Stimulated activated CD4-positive, alpha-beta T cell treated with anti-CD3 and anti-CD28 coated beads, TNF-alpha, amount 100 ng/mL, for 24 hours (primary cell): ENCODE results near the gene SPSB2.
A peak's percentile ranks its signal among the peaks of the same experiment; 100 is the strongest.
"Not testable (repeated sequence)": the region's sequence is repeated elsewhere in the genome, so short reads cannot be mapped to it uniquely, and the experiment has no call there.

Experiments
- DNase-seq, 3 experiments: peaks; one replicate each; pipeline ENCODE4 v3.0.0-alpha.2; 2020; ENCODE audit warnings: low read depth in 3 of 3

The SPSB2 gene

DNA sequence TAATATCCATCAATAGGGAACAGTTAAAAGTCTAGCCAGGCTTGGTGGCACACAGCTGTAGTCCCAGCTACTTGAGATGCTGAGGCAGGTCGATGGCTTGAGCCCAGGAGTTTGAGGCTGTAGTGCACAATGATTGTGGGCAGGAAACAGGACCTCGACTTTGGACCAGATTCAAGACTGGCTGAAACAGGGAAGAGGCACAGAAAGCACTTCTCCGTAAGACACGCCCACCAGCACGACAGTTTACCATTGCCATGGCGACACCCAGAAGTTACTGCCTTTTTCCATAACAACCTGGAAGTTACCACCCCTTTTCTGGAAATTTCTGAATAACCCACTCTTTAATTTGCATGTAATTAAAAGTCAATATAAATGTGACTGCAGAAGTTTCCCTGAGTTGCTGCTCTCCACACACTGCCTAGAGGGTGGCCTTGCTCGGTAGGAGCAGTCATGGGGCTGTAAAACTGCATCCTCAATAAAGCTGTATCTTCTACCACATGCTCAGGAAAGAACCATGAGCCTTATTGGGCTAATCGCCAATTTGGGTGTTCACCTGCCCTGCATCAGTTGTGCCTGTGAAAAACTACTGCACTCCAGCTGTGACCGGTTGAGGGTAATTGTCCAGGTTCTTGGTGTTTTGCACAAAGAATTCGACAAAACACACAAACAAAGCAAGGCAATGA is 26.9 kb upstream of the SPSB2 start:
- DNase-seq, result no peak

DNA sequence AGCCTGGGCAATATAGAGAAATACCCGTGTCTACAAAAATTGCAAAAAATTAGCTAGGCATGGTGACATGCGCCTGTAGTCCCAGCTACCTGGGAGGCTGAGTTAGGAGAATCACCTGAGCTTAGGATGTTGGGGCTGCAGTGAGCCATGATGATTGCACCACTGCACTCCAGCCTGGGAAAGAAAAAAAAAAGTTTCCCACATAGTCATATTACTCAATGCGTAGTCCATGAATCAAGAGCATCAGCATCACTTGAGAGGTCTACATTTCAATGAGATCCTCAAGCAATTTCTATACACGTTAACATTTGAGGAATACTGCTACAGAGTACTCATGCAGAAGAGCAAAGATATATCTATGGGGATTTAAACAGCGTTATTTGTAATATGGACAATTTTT is 26.3 kb upstream of the SPSB2 start:
- DNase-seq, result no peak

DNA sequence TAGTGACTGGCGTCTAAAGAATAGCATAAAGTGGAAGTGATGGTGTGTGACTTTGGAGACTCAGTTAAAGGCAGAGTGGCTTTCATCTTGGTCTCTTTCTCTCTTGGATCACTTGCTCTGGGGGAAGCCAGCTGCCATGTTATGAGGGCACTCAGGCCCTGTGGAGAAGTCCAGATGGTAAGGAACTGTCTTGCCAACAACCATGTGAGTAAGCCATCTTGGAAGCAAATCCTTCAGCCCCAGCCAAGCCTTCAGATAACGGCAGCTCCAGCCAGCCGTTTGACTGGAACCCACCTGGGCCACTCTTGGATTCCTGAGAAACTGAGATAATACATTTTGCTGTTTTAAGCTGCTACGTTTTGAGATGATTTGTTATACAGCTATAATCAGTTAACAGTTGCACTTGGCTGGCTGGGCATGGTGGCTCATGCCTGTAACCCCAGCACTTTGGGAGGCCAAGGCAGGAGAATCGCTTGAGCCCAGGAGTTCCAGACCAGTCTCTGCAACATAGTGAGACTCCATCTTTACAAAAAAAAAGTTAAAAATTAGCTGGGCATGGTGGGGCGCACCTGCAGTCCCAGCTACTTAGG is 23.8 kb upstream of the SPSB2 start:
- DNase-seq, result no peak

GRCh38 chr12:6894321-6894720 is 21.2 kb upstream of the SPSB2 start:
- no peak for DNase-seq

DNA sequence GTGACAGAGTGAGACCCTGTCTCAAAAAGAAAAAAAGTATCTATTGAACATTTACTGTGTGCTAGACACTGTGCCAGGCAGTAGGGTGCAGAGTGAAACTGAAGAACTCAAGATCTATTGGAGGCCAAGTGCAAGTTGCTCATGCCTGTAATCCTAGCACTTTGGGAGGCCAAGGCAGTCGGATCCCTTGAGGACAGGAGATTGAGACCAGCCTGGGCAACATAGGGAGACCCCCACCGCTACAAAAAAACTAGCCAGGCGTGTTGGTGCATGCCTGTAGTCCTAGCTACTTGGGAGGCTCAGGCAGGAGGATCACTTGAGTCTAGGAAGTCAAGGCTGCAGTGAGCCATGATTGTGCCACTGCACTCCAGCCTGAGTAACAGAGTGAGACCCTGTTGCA is 19.6 kb upstream of the SPSB2 start:
- not testable (repeated sequence) for DNase-seq

GRCh38 chr12:6891646-6892001 is 18.5 kb upstream of the SPSB2 start:
- no peak for DNase-seq

DNA sequence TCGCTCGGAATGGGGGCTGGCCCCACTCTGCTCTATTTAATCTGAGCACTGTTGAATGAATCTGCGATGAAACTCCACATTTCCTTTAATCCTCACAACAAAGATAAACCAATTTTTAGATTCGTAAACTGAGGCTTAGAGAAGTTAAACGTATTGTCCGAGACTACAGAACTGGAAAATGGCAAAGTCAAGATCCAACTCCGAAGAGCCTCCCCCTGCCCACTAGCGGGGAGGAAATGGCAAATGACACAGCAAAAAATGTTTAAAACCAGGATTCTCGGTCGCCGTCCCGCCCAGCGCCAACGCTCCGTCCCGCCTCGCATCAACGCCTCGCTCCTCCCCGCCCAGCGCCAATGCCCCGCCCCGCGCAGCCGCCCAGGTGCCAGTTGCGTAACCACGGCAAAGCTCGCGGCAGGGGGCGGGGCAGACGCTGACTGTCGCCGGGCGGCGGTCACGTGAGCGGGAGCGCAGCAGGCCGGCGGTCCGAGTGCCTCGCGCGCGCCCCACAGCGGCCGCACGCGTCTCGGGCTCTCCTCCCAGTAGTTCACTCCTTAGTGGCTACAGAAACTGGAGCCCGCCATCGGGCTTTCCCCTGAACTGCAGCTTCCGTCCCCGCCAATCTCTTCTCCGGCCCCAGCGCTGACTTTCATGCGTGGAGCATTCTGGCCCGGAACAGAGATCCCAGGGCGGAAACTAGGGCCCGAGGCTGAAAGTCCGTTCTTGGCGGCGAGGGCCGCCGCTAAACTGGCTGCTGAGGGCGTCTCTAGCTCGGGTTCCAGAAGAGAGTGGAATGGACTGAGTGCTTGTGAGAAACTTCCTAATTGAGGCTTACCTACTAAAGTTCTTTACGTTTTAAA is 17.9 kb upstream of the SPSB2 start:
- DNase-seq, result peak; percentile 96 to 99 (median 97)

GRCh38 chr12:6889775-6890573 is 16.9 kb upstream of the SPSB2 start:
- DNase-seq, result not testable (repeated sequence)

GRCh38 chr12:6888794-6889193 is 15.7 kb upstream of the SPSB2 start:
- DNase-seq, result not testable (repeated sequence)

DNA sequence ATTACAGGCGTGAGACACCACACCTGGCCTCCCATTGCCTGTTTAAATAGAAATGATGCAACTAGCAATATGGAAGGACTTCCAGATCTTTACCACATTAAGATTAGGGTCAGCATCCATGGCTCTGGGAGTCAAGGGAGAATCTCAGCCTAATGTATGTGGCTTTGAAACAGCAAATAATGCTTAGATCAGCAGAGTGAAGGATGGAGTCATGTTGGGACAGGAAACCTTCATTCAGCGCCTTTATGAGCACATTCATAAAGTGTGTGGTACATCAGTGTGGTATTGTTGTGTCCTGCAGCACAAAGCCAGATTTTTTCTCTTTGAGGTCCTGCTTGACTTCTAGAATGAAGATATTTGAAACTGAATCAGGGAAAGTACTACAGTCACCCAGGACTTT is 15.3 kb upstream of the SPSB2 start:
- DNase-seq, result no peak

GRCh38 chr12:6887460-6887859 is 14.4 kb upstream of the SPSB2 start:
- DNase-seq, result no peak

- DNase-seq, result not testable (repeated sequence)
These were observed 13.3 kb upstream of the SPSB2 start for GRCh38 chr12:6886206-6886999.

- no peak for DNase-seq
These were observed 11.4 kb upstream of the SPSB2 start for GRCh38 chr12:6884539-6884938.

DNA sequence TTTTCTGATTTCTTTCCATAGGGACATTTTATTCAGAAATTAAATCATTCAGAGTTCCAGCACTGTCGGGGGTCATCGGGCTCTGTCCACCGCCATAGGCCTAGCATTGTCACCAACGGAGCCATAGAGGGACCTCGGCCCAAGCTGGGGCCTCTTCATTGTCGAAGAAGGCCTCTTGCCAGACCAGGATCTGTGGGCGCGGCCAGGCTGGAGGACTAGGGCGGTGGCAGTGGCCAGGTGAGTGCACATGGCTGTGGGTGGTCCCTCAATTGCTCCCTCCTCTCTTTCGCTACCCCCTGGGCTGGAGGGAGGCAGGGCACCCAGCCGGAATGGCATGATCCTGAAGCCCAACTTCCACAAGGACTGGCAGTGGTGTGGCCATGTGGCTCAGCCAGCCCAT is 10.6 kb upstream of the SPSB2 start:
- no peak for DNase-seq

DNA sequence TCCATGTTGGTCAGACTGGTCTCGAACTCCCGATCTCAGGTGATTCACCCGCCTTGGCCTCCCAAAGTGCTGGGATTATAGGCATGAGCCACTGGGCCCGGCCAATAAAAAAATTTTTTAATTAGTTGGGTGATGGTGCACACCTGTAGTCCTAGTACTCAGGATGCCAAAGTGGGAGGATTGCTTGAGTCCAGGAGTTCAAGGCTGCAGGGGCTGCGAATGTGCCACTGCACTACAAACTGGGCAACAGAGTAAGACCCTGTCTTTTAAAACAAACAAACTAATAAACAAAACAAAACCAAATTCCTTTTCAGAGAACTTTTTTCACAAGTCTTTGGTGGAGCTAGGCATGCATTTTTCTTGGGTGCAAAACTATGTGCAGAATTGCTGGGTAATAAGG is 10.1 kb upstream of the SPSB2 start:
- DNase-seq, result no peak

GRCh38 chr12:6879824-6880223 is 6.7 kb upstream of the SPSB2 start:
- not testable (repeated sequence) for DNase-seq

DNA sequence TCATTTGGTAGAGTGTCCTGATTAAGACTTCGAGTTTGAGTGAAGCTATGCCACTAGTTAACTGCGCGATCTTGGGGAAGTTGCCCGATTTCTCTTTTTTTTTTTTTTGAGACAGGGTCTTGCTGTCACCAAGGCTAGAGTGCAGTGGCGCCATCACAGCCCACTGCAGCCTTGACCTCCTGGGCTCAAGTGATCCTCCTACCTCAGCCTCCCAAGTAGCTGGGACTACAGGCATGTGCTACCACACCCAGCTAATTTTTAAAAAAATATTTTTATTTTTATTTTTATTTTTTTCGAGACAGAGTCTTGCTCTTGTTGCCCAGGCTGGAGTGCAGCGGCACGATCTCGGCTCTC is 889 bp upstream of the SPSB2 start:
- not testable (repeated sequence) for DNase-seq

DNA sequence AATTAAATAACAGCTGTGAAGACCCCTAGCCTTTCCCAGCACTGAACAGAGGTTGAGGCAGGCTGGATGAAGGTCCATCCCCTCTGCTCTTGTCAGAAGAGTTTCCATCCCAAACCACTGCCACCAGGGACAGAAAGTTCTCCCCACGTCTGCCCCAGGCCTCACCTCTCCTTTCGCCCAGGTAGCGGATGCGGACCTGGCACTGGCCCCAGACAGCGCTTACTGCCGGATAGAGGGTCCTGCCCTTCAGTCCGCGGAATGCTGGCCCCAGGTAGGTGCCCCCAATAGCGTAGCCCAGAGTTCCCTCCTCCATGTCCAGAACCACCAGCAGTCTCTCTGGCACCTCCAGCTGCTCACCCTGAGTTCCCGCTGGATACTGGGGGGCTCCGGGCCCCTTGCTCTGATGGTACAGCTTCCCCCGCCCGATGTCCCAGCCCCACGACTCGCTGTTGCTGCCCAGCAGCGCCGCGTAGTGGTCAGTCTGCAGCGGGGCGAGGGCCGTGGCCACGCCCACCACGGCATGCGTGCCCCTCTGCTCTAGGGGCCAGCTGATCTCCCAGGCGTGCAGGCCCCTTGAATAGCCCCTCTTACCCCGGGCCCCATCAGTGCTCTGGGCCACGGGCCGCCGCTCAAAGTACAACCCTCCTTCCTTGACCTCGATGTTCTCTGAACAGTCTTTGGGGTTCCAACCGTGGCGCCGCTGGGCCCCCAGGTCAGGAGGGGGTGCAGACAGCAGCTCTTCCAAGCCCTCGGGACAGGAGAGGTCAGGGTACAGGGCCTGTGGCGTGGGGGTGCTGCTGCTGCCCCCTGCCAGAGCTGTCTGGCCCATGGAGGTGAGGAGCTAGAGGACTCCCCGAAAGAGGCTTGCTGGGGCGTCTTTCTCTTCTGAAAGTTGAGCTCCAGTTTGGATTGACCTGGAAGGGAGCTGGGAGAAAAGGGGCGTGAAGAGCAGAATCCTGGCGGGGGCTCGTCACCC is 742 bp downstream of the SPSB2 start:
- peak in 2 of 3 experiments; percentile 73 to 86 for DNase-seq

GRCh38 chr12:6871052-6871957 is 1.8 kb downstream of the SPSB2 start:
- DNase-seq, result peak in 1 of 3 experiments; percentile 62
